Measurements from ENCODE around the gene DCTD. TPM values are rescaled to one million over a fixed set of nuclear protein-coding genes. Genes with fewer than 3 reads are reported as not detected.

Gene DCTD
- total and polyA plus RNA-seq, 10 of the 15 experiments (the other 5 are each of a cell fraction or from before 2014, with no cell fraction given): 37.8 to 137 (median 92.1) TPM

DNA sequence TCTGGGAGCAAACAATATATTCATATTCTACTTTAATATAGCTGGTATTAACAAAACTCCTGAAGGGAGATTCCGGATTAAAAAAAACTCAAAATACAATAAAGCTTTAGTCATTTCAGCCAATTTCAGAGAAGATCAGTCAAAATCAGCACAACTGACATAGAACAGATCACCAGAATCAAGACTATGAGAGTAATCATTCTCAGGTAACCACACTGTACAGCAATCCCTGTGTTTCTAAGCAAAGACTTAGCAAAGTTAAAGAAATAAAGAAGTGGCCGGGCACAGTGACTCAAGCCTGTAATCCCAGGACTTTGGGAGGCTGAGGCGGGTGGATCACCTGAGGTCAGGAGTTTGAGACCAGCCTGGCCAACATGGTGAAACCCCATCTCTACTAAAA lies 9.1 kb downstream of the DCTD start (continued):
- TF ChIP-seq SP1 (IDR thresholded peaks at IDR 0.05; ENCODE audit: low read depth, low read length): no peak
- TF ChIP-seq, protein P1, sequence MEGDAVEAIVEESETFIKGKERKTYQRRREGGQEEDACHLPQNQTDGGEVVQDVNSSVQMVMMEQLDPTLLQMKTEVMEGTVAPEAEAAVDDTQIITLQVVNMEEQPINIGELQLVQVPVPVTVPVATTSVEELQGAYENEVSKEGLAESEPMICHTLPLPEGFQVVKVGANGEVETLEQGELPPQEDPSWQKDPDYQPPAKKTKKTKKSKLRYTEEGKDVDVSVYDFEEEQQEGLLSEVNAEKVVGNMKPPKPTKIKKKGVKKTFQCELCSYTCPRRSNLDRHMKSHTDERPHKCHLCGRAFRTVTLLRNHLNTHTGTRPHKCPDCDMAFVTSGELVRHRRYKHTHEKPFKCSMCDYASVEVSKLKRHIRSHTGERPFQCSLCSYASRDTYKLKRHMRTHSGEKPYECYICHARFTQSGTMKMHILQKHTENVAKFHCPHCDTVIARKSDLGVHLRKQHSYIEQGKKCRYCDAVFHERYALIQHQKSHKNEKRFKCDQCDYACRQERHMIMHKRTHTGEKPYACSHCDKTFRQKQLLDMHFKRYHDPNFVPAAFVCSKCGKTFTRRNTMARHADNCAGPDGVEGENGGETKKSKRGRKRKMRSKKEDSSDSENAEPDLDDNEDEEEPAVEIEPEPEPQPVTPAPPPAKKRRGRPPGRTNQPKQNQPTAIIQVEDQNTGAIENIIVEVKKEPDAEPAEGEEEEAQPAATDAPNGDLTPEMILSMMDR (IDR thresholded peaks at IDR 0.05 in 2 of 3, conservative IDR thresholded peaks at IDR 0.05 in 1 of 3; ENCODE audit: control insufficient read depth in 2 of 3, extremely low read depth in 1 of 3, insufficient read depth in 1 of 3, low read depth in 3 of 3, low read length in 3 of 3): no peak

- ATAC-seq: no peak
- no TSS peak for BruUV-seq (replicated peaks)
- Histone ChIP-seq H3K4me2 (ENCODE audit: control insufficient read depth, insufficient read depth) (no peak overlapping the region), H2AFZ (ENCODE audit: control insufficient read depth, low read depth, low read length) (no peak overlapping the region), H3K4me3 (no peak overlapping the region), H3K27me3 (replicated peaks in 1 of 2; ENCODE audit: control insufficient read depth in 2 of 2, insufficient read depth in 2 of 2, low read length in 1 of 2) (no peaks in the 10 kb centered on the region), H3K79me2 (ENCODE audit: control insufficient read depth, insufficient read depth, low read length) (peaks cover 3% of the 10 kb centered on the region), H3K27ac (ENCODE audit: control insufficient read depth, insufficient read depth) (no peak overlapping the region), H3K9me3 (replicated peaks; ENCODE audit: control insufficient read depth, insufficient read depth, low read length) (no peaks in the 10 kb centered on the region), H4K20me1 (ENCODE audit: control insufficient read depth, insufficient read depth) (no peaks in the 10 kb centered on the region), H3K4me1 (ENCODE audit: control insufficient read depth, insufficient read depth, low read length) (no peaks in the 10 kb centered on the region), H3K36me3 (ENCODE audit: control insufficient read depth in 2 of 2, insufficient read depth in 2 of 2, low read length in 1 of 2) (peaks cover 12 to 14% of the 10 kb centered on the region in 2 experiments; a peak in 3 of 4 replicates), H3K9ac (ENCODE audit: control insufficient read depth, insufficient read depth, low read length) (no peak overlapping the region)
- FAIRE-seq: no peak
- in situ Hi-C loops (cut with MboI): no loop called here
- RAD21 ChIA-PET (ENCODE audit: unreplicated experiment): no interaction called here
- CTCF ChIA-PET: interaction anchor here (0.9 to 2.6 kb wide), 2 partner anchors 17 to 355 kb away, joined by 3 to 24 read pairs; no protein-coding TSS in a partner anchor
- POLR2A ChIA-PET: interaction anchor here (0.8 to 1.1 kb wide), 3 partner anchors 10 to 22 kb away, joined by 3 to 4 read pairs (median 3); no protein-coding TSS in a partner anchor
- no peak for TF ChIP-seq TCF7 (IDR thresholded peaks at IDR 0.05; ENCODE audit: borderline replicate concordance)
- no peak for TF ChIP-seq TCF12 (IDR thresholded peaks at IDR 0.05; ENCODE audit: low read depth, low read length)
- no peak for DNase-seq (ENCODE audit: low read depth, low spot score)
- intact Hi-C loops (cut with micrococcal nuclease; ENCODE audit: unreplicated experiment): no loop called here
- WGBS (ENCODE audit: insufficient coverage, insufficient replicate concordance, low lambda C conversion rate, missing lambda C conversion rate): 95% methylated on average over 8 of the region's 8 CpGs
- SMC1A ChIA-PET (ENCODE audit: uncharacterized antibody, unreplicated experiment): interaction anchor here (2.1 kb wide), 1 partner anchor 18 kb away, joined by 7 read pairs; no protein-coding TSS in a partner anchor
These were observed 9.8 kb downstream of the DCTD start for GRCh38 chr4:182907396-182907795.
